ENCODE measurements around the gene FNIP1. TPM values are rescaled to one million over a fixed set of nuclear protein-coding genes. Genes with fewer than 3 reads are reported as not detected.
"Not testable (repeated sequence)": the region's sequence is repeated elsewhere in the genome, so short reads cannot be mapped to it uniquely, and the experiment has no call there.

The FNIP1 gene
- total RNA-seq: 29.5 TPM

- peak; percentile 99 to 100 for DNase-seq (ENCODE audit: extremely low spot score in 2 of 2)
- peak; percentile 89 to 100 for TF ChIP-seq POLR2AphosphoS5 (IDR thresholded peaks at IDR 0.05; ENCODE audit: insufficient read depth in 1 of 2, low read depth in 1 of 2)
- TF ChIP-seq POLR2A (IDR thresholded peaks at IDR 0.05): peak; percentile 42 to 96
- TF ChIP-seq, protein P1, sequence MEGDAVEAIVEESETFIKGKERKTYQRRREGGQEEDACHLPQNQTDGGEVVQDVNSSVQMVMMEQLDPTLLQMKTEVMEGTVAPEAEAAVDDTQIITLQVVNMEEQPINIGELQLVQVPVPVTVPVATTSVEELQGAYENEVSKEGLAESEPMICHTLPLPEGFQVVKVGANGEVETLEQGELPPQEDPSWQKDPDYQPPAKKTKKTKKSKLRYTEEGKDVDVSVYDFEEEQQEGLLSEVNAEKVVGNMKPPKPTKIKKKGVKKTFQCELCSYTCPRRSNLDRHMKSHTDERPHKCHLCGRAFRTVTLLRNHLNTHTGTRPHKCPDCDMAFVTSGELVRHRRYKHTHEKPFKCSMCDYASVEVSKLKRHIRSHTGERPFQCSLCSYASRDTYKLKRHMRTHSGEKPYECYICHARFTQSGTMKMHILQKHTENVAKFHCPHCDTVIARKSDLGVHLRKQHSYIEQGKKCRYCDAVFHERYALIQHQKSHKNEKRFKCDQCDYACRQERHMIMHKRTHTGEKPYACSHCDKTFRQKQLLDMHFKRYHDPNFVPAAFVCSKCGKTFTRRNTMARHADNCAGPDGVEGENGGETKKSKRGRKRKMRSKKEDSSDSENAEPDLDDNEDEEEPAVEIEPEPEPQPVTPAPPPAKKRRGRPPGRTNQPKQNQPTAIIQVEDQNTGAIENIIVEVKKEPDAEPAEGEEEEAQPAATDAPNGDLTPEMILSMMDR (IDR thresholded peaks at IDR 0.05): no peak
- Histone ChIP-seq H3K4me3 (peak within 1 kb of the TSS; percentile 52 to 86), H3K36me3 (no peaks in the 10 kb centered on the region), H3K4me1 (peaks cover 44% of the 10 kb centered on the region), H3K9me3 (no peaks in the 10 kb centered on the region), H3K27ac (peak within 1 kb of the TSS; percentile 99), H3K27me3 (no peaks in the 10 kb centered on the region)
- intact Hi-C loops (cut with DNase I): loop anchor here (5.0 kb wide), 1 partner anchor 125 kb away; no protein-coding TSS in a partner anchor
These were observed at the start of gene FNIP1 for GRCh38 chr5:131796793-131797693. Gene FNIP1 (minus strand): TSS chr5:131797017. CDS start chr5:131796921, 96 bp downstream.

- TF ChIP-seq, protein P1 (IDR thresholded peaks at IDR 0.05): no peak
- TF ChIP-seq POLR2AphosphoS5 (IDR thresholded peaks at IDR 0.05; ENCODE audit: insufficient read depth in 1 of 2, low read depth in 1 of 2): no peak
- no peak for TF ChIP-seq POLR2A (IDR thresholded peaks at IDR 0.05)
- Histone ChIP-seq H3K36me3 (no peaks in the 10 kb centered on the region), H3K27me3 (no peaks in the 10 kb centered on the region), H3K9me3 (peaks cover 7% of the 10 kb centered on the region), H3K4me3 (no peak overlapping the region), H3K4me1 (no peaks in the 10 kb centered on the region), H3K27ac (no peak overlapping the region)
- DNase-seq (ENCODE audit: extremely low spot score in 2 of 2): no peak
- intact Hi-C loops (cut with DNase I): no loop called here
These were observed 49.7 kb upstream of the FNIP1 start for GRCh38 chr5:131846536-131846935.

- H3K4me1 ChIP-seq: no peaks in the 10 kb centered on the region
- H3K36me3 ChIP-seq: no peaks in the 10 kb centered on the region
- no peaks in the 10 kb centered on the region for H3K27me3 ChIP-seq
- peaks cover 7% of the 10 kb centered on the region for H3K9me3 ChIP-seq
- DNase-seq (ENCODE audit: extremely low spot score in 2 of 2): no peak
- H3K4me3 ChIP-seq: no peak overlapping the region
- intact Hi-C loops (cut with DNase I): no loop called here
- no peak overlapping the region for H3K27ac ChIP-seq
- no peak for TF ChIP-seq POLR2A (IDR thresholded peaks at IDR 0.05)
- TF ChIP-seq, protein P1 (IDR thresholded peaks at IDR 0.05): no peak
- no peak for TF ChIP-seq POLR2AphosphoS5 (IDR thresholded peaks at IDR 0.05; ENCODE audit: insufficient read depth in 1 of 2, low read depth in 1 of 2)
These were observed 49.0 kb upstream of the FNIP1 start for GRCh38 chr5:131845828-131846227.

GRCh38 chr5:131842971-131843370 lies 46.2 kb upstream of the FNIP1 start:
- H3K27ac ChIP-seq; H3K4me3 ChIP-seq; H3K36me3 ChIP-seq; H3K9me3 ChIP-seq; DNase-seq (ENCODE audit: extremely low spot score in 2 of 2); intact Hi-C loops (cut with DNase I); H3K4me1 ChIP-seq; H3K27me3 ChIP-seq: not testable (repeated sequence)

DNA sequence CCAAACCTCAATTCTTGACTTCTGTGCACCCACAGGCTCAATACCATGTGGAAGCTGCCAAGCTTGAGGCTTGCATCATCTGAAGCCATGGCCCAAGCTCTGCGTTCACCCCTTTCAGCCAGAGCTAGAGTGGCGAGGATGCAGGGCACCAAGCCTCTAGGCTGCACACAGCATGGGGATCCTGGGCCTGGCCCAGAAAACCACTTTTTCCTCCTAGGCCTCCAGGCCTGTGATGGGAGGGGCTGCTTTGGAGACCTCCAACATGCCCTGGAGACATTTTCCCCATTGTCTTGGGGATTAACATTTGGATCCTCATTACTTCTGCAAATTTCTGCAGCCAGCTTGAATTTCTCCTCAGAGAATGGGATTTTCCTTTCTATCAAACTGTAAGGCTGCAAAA lies 35.9 kb upstream of the FNIP1 start:
- intact Hi-C loops (cut with DNase I); H3K4me1 ChIP-seq; DNase-seq (ENCODE audit: extremely low spot score in 2 of 2); H3K4me3 ChIP-seq; H3K27ac ChIP-seq; H3K27me3 ChIP-seq; H3K36me3 ChIP-seq; H3K9me3 ChIP-seq: not testable (repeated sequence)

GRCh38 chr5:131825404-131826013 lies 28.7 kb upstream of the FNIP1 start:
- Histone ChIP-seq H3K4me3 (no peak overlapping the region), H3K9me3 (no peaks in the 10 kb centered on the region), H3K4me1 (no peaks in the 10 kb centered on the region), H3K27ac (no peak overlapping the region), H3K36me3 (no peaks in the 10 kb centered on the region), H3K27me3 (no peaks in the 10 kb centered on the region)
- no peak for TF ChIP-seq POLR2A (IDR thresholded peaks at IDR 0.05)
- TF ChIP-seq, protein P1 (IDR thresholded peaks at IDR 0.05): no peak
- no peak for TF ChIP-seq POLR2AphosphoS5 (IDR thresholded peaks at IDR 0.05; ENCODE audit: insufficient read depth in 1 of 2, low read depth in 1 of 2)
- intact Hi-C loops (cut with DNase I): no loop called here
- DNase-seq (ENCODE audit: extremely low spot score in 2 of 2): no peak

Measured in vagina (tissue), 2 donors.